ENCODE data around the gene WBP1.

DNA sequence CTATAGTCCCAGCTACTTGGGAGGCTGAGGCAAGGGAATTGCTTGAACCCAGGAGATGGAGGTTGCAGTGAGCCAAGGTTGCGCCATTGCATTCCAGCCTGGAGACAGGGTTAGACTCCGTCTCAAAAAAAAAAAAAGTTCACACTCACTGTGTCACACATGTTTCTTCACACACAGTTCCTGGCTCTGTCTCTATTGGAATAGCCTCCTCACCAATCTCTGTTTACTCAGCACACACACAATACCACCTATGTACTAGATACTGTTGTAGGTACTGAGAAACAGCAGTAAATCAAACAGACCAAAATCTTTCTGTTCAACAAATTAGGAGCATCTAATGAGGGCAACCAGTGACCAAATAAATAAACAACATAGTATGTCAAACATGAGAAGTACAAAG is 27.9 kb downstream of the WBP1 start:
- TF ChIP-seq, protein P1, sequence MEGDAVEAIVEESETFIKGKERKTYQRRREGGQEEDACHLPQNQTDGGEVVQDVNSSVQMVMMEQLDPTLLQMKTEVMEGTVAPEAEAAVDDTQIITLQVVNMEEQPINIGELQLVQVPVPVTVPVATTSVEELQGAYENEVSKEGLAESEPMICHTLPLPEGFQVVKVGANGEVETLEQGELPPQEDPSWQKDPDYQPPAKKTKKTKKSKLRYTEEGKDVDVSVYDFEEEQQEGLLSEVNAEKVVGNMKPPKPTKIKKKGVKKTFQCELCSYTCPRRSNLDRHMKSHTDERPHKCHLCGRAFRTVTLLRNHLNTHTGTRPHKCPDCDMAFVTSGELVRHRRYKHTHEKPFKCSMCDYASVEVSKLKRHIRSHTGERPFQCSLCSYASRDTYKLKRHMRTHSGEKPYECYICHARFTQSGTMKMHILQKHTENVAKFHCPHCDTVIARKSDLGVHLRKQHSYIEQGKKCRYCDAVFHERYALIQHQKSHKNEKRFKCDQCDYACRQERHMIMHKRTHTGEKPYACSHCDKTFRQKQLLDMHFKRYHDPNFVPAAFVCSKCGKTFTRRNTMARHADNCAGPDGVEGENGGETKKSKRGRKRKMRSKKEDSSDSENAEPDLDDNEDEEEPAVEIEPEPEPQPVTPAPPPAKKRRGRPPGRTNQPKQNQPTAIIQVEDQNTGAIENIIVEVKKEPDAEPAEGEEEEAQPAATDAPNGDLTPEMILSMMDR (IDR thresholded peaks at IDR 0.05; ENCODE audit: insufficient read depth, low read length, poor library complexity, severe bottlenecking): no peak
- TF ChIP-seq EZH2phosphoT487 (conservative IDR thresholded peaks at IDR 0.05; ENCODE audit: low read length): no peak

Measured in SU-DHL-6 (cell line).